NT2/D1 (cell line): ENCODE measurements around the gene WDFY4.

Experiments
- YY1 ChIP-seq: IDR thresholded peaks from 2 replicates; pipeline ENCODE4 v1.6.1; 2011; ENCODE audit not compliant: insufficient read length, insufficient read depth
- ZNF274 ChIP-seq: IDR thresholded peaks from 2 replicates; pipeline ENCODE4 v1.6.1; 2011; ENCODE audit warnings: mild to moderate bottlenecking, low read depth, low read length

DNA sequence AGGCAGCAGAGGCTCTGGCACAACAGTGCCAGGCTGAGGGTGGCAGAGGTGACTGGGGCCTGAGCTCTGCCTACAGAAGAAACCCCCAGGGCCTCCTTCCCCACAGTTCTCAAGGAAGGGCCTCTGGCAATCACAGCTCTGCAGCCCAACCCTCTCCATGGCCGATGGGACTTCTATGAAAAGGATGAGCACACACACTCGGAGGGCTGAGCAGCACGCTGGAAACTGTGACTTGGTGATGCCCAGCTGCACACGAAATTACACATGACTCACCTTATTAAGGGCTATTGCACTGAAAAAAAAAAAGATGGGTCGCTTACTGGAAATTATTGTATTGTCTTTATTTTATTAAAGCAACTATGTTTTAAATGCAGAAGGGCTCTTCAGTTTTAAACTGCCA is 297.9 kb downstream of the WDFY4 start:
- TF ChIP-seq YY1: no peak
- TF ChIP-seq ZNF274: no peak
